ENCODE measurements around the gene CFAP100.

CFAP100 gene

GRCh38 chr3:126417981-126418530 lies 23.3 kb downstream of the CFAP100 start:
- no peaks in the 10 kb centered on the region for H3K36me3 ChIP-seq (ENCODE audit: insufficient read depth, low read length)
- no peaks in the 10 kb centered on the region for H3K9me3 ChIP-seq (ENCODE audit: low read depth, low read length)
- DNase-seq (ENCODE audit: low read depth, low spot score) = no peak
- H3K9ac ChIP-seq (ENCODE audit: insufficient read length) = no peak overlapping the region
- no peak overlapping the region for H3K27ac ChIP-seq
- TF ChIP-seq POLR2AphosphoS5 (IDR thresholded peaks at IDR 0.05; ENCODE audit: borderline replicate concordance, low read depth, low read length) = no peak
- TF ChIP-seq FOXP2 (optimal IDR thresholded peaks at IDR 0.05; ENCODE audit: control extremely low read depth, extremely low read length, insufficient read depth) = no peak
- no peak for TF ChIP-seq EZH2 (IDR thresholded peaks at IDR 0.05)
- H3K4me3 ChIP-seq = no peak overlapping the region

GRCh38 chr3:126418661-126419131 lies 24.0 kb downstream of the CFAP100 start:
- H3K9ac ChIP-seq (ENCODE audit: insufficient read length) = no peak overlapping the region
- H3K36me3 ChIP-seq (ENCODE audit: insufficient read depth, low read length) = no peaks in the 10 kb centered on the region
- no peak for DNase-seq (ENCODE audit: low read depth, low spot score)
- no peak overlapping the region for H3K4me3 ChIP-seq
- H3K27ac ChIP-seq = no peak overlapping the region
- TF ChIP-seq FOXP2 (optimal IDR thresholded peaks at IDR 0.05; ENCODE audit: control extremely low read depth, extremely low read length, insufficient read depth) = no peak
- TF ChIP-seq EZH2 (IDR thresholded peaks at IDR 0.05) = no peak
- no peak for TF ChIP-seq POLR2AphosphoS5 (IDR thresholded peaks at IDR 0.05; ENCODE audit: borderline replicate concordance, low read depth, low read length)
- H3K9me3 ChIP-seq (ENCODE audit: low read depth, low read length) = no peaks in the 10 kb centered on the region

- no peak for DNase-seq (ENCODE audit: low read depth, low spot score)
- Histone ChIP-seq H3K36me3 (ENCODE audit: insufficient read depth, low read length) (no peaks in the 10 kb centered on the region), H3K27ac (no peak overlapping the region)
These were observed 24.5 kb downstream of the CFAP100 start for GRCh38 chr3:126419151-126419703.

GRCh38 chr3:126419886-126420786 lies 25.4 kb downstream of the CFAP100 start:
- no peak for DNase-seq (ENCODE audit: low read depth, low spot score)
- Histone ChIP-seq H3K9ac (ENCODE audit: insufficient read length) (no peak overlapping the region), H3K9me3 (ENCODE audit: low read depth, low read length) (no peaks in the 10 kb centered on the region), H3K27ac (no peak overlapping the region), H3K36me3 (ENCODE audit: insufficient read depth, low read length) (no peaks in the 10 kb centered on the region), H3K4me3 (no peak overlapping the region)
- TF ChIP-seq POLR2AphosphoS5 (IDR thresholded peaks at IDR 0.05; ENCODE audit: borderline replicate concordance, low read depth, low read length) (no peak), FOXP2 (optimal IDR thresholded peaks at IDR 0.05; ENCODE audit: control extremely low read depth, extremely low read length, insufficient read depth) (no peak), EZH2 (IDR thresholded peaks at IDR 0.05) (no peak)

More at GRCh38 chr3:126419151-126419703, 24.5 kb downstream of the CFAP100 start:
- Histone ChIP-seq H3K4me3 (no peak overlapping the region), H3K9ac (ENCODE audit: insufficient read length) (no peak overlapping the region), H3K9me3 (ENCODE audit: low read depth, low read length) (no peaks in the 10 kb centered on the region)
- TF ChIP-seq FOXP2 (optimal IDR thresholded peaks at IDR 0.05; ENCODE audit: control extremely low read depth, extremely low read length, insufficient read depth) (no peak), EZH2 (IDR thresholded peaks at IDR 0.05) (no peak), POLR2AphosphoS5 (IDR thresholded peaks at IDR 0.05; ENCODE audit: borderline replicate concordance, low read depth, low read length) (no peak)

- DNase-seq (ENCODE audit: low read depth, low spot score) = no peak
- Histone ChIP-seq H3K9ac (ENCODE audit: insufficient read length) (no peak overlapping the region), H3K36me3 (ENCODE audit: insufficient read depth, low read length) (no peaks in the 10 kb centered on the region), H3K27ac (no peak overlapping the region), H3K4me3 (no peak overlapping the region), H3K9me3 (ENCODE audit: low read depth, low read length) (peaks cover 6% of the 10 kb centered on the region; the same call in 1 of the 2 replicates)
- TF ChIP-seq FOXP2 (optimal IDR thresholded peaks at IDR 0.05; ENCODE audit: control extremely low read depth, extremely low read length, insufficient read depth) (no peak), EZH2 (IDR thresholded peaks at IDR 0.05) (no peak), POLR2AphosphoS5 (IDR thresholded peaks at IDR 0.05; ENCODE audit: borderline replicate concordance, low read depth, low read length) (no peak)
These were observed 26.9 kb downstream of the CFAP100 start for GRCh38 chr3:126421573-126422119.

GRCh38 chr3:126422121-126422520 lies 27.4 kb downstream of the CFAP100 start:
- Histone ChIP-seq H3K9me3 (ENCODE audit: low read depth, low read length) (peaks cover 6% of the 10 kb centered on the region; the same call in 1 of the 2 replicates), H3K4me3 (no peak overlapping the region), H3K9ac (ENCODE audit: insufficient read length) (no peak overlapping the region), H3K27ac (no peak overlapping the region), H3K36me3 (ENCODE audit: insufficient read depth, low read length) (no peaks in the 10 kb centered on the region)
- TF ChIP-seq FOXP2 (optimal IDR thresholded peaks at IDR 0.05; ENCODE audit: control extremely low read depth, extremely low read length, insufficient read depth) = no peak
- no peak for TF ChIP-seq EZH2 (IDR thresholded peaks at IDR 0.05)
- no peak for TF ChIP-seq POLR2AphosphoS5 (IDR thresholded peaks at IDR 0.05; ENCODE audit: borderline replicate concordance, low read depth, low read length)
- no peak for DNase-seq (ENCODE audit: low read depth, low spot score)

- peaks cover 6% of the 10 kb centered on the region; the same call in 1 of the 2 replicates for H3K9me3 ChIP-seq (ENCODE audit: low read depth, low read length)
- H3K36me3 ChIP-seq (ENCODE audit: insufficient read depth, low read length) = no peaks in the 10 kb centered on the region
- no peak overlapping the region for H3K27ac ChIP-seq
- H3K4me3 ChIP-seq = no peak overlapping the region
- no peak for DNase-seq (ENCODE audit: low read depth, low spot score)
- TF ChIP-seq POLR2AphosphoS5 (IDR thresholded peaks at IDR 0.05; ENCODE audit: borderline replicate concordance, low read depth, low read length) (no peak), EZH2 (IDR thresholded peaks at IDR 0.05) (no peak), FOXP2 (optimal IDR thresholded peaks at IDR 0.05; ENCODE audit: control extremely low read depth, extremely low read length, insufficient read depth) (no peak)
- no peak overlapping the region for H3K9ac ChIP-seq (ENCODE audit: insufficient read length)
These were observed 27.9 kb downstream of the CFAP100 start for GRCh38 chr3:126422571-126423091.

All from SK-N-MC (cell line).